Cardiac fibroblast (primary cell): ENCODE data around the gene LITAF.
"Not testable (repeated sequence)": the region's sequence is repeated elsewhere in the genome, so short reads cannot be mapped to it uniquely, and the experiment has no call there.

ENCODE experiments used
- DNase-seq, 2 donors: peaks; one replicate each; pipeline versions ENCODE4 v3.0.0 to v3.0.0-alpha.2; 2010; ENCODE audit warnings: low read depth in 2 of 2
- H3K4me3 ChIP-seq, 2 donors: replicated peaks in 1 of 2; 1 replicate in 1 of 2; 2 replicates in 1 of 2; pipeline ENCODE4 v1.5.1; 2011; ENCODE audit warnings: low read depth in 2 of 2, low read length in 2 of 2, mild to moderate bottlenecking in 2 of 2, moderate library complexity in 1 of 2
- CTCF ChIP-seq: IDR thresholded peaks from one replicate; pipeline ENCODE4 v1.5.1; 2011; ENCODE audit warnings: low read depth, mild to moderate bottlenecking, low read length, inconsistent platforms

The LITAF gene

DNA sequence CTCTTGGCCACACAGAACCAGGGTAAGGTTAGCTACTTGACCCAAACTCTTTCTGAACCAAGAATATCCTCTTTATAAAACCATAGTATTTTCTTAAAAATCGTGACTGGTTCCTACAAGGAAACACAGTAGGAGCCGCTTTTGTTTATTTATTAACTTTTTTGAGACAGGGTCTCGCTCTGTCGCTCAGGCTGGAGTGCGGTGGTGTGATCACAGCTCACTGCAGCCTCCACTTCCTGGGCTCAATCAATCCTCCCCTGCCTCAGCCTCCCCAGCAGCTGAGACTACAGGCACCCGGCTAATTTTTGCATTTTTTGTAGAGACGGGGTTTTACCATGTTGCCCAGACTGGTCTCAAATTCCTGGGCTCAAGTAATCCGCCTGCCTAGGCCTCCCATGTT lies 14.7 kb upstream of the LITAF start:
- H3K4me3 ChIP-seq: no peak overlapping the region
- TF ChIP-seq CTCF: no peak
- DNase-seq: no peak

GRCh38 chr16:11599579-11599978 lies 12.9 kb upstream of the LITAF start:
- no peak overlapping the region for H3K4me3 ChIP-seq
- no peak for DNase-seq
- TF ChIP-seq CTCF: no peak

DNA sequence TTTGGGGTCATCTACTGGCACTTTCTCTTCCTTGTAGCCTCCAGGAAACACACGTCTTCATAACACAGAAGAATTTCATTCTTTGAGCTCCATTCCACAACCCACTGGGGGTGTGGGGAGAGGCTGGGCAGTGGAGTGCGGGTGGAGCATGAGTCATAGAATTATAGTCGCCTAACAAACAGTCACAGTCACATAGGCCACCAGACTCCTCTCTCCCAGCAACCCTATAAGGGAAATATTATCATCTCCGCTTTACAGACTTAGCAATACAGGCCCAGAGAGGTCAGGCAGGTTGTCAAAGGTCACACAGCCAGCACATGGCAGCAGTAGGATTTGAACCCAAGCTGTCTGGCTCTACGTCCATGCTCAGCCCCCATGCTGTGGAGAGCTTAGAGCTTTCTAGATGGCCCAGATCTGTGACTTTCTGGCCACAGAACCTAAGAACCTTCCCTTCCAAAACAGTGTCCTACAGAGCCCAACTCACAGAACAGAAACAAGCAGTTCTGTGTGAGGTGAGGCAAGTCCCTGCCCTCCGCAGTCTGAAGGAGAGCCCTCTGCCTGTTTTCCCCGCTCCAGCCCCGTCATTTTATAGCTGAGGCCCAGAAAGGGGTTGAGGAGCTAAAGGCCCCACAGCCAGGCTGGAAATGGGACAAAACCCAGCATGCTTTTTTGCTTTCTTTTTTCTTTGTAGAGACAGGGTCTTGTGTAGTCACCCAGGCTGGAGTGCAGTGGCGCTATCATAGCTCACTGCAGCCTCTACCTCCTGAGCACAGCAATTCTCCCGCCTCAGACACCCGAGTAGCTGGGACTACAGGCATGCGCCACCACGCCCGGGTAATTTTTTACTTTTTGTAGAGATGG lies 10.7 kb upstream of the LITAF start:
- peak in 1 of 2 donors; percentile 57 for DNase-seq
- TF ChIP-seq CTCF: no peak
- no peak overlapping the region for H3K4me3 ChIP-seq

DNA sequence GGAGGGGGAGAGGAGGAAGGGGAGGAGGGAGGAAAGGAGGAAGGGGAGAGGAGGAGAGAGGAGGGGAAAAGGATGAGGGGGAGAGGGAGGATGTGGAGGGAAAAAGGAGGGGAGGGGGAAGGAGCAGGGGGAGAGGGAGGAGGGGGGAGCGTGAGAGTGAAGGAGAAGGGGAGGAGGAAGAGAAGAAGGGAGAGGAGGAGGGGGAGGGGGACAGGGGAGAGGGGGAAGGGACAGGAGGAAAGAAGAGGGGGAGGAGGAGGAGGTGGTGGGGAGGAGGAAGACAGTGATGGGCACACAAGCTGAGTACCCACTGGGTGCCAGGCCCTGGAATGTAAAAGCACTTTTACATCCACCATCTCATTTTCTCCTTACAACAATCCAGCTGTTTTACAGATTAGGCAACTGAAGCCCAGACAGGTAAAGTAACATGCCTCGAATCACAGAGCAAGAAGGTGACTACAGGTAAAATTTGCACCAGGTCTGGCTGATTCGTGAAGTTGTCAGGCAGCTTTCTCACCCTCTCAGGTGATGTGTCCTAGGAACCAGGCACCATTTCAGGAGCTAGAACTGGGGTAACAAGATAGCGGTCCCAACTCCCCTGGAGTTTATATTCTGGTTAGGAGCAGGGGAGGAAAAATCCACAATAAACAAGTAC lies 10.0 kb upstream of the LITAF start:
- H3K4me3 ChIP-seq: no peak overlapping the region
- no peak for TF ChIP-seq CTCF
- no peak for DNase-seq

- no peak for TF ChIP-seq CTCF
Observed at GRCh38 chr16:11593581-11593980, 6.9 kb upstream of the LITAF start.

DNA sequence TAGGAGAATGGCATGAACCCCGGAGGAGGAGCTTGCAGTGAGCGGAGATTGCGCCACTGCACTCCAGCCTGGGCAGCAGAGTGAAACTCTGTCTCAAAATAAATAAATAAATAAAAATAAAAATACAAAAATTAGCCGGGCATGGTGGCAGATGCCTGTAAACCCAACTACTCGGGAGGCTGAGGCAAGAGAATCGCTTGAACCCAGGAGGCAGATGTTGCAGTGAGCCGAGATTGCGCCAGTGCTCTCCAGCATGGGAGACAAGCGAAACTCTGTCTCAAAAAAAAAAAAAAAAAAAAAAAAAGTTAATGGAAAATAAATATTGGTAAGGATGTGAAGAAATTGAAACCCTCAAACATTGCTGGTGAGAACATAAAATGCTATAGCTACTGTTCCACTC lies 6.4 kb upstream of the LITAF start:
- H3K4me3 ChIP-seq, DNase-seq: not testable (repeated sequence)

More at GRCh38 chr16:11593581-11593980, 6.9 kb upstream of the LITAF start:
- H3K4me3 ChIP-seq: no peak overlapping the region
- no peak for DNase-seq

- DNase-seq, H3K4me3 ChIP-seq: not testable (repeated sequence)
Observed at GRCh38 chr16:11591630-11592029, 4.9 kb upstream of the LITAF start.
